Measurements from ENCODE around the gene AMBRA1. TPM values are rescaled to one million over a fixed set of nuclear protein-coding genes. Genes with fewer than 3 reads are reported as not detected.

The AMBRA1 gene
- total and polyA plus RNA-seq, 2 of the 8 experiments (the other 6 are each of a cell fraction or from before 2014, with no cell fraction given), result 14.2 to 37.4 TPM

DNA sequence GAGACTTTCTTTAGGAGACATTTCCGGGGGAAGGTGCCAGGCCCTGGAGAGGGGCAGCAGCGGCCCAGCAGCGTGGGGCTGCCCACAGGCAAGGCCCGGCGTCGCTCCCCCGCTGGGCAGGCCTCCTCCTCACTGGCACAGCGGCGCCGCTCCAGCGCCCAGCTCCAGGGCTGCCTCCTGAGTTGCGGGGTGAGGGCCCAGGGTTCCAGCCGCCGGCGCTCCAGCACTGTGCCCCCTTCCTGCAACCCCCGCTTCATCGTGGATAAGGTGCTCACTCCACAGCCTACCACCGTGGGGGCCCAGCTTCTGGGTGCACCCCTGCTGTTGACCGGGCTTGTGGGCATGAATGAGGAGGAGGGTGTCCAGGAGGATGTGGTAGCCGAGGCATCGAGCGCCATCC lies 227.6 kb downstream of the AMBRA1 start (continued):
- TF ChIP-seq RAD21 (IDR thresholded peaks at IDR 0.05 in 1 of 2, conservative IDR thresholded peaks at IDR 0.05 in 1 of 2; ENCODE audit: low read depth in 2 of 2, low read length in 2 of 2) (no peak), RFX5 (IDR thresholded peaks at IDR 0.05; ENCODE audit: borderline replicate concordance, low read depth, low read length) (no peak), NRF1 (IDR thresholded peaks at IDR 0.05; ENCODE audit: low read depth, low read length) (no peak), KDM4A (IDR thresholded peaks at IDR 0.05; ENCODE audit: low read depth, low read length, severe bottlenecking) (no peak), HDAC6 (IDR thresholded peaks at IDR 0.05; ENCODE audit: low read depth, low read length) (no peak)
- TF ChIP-seq, protein P1, sequence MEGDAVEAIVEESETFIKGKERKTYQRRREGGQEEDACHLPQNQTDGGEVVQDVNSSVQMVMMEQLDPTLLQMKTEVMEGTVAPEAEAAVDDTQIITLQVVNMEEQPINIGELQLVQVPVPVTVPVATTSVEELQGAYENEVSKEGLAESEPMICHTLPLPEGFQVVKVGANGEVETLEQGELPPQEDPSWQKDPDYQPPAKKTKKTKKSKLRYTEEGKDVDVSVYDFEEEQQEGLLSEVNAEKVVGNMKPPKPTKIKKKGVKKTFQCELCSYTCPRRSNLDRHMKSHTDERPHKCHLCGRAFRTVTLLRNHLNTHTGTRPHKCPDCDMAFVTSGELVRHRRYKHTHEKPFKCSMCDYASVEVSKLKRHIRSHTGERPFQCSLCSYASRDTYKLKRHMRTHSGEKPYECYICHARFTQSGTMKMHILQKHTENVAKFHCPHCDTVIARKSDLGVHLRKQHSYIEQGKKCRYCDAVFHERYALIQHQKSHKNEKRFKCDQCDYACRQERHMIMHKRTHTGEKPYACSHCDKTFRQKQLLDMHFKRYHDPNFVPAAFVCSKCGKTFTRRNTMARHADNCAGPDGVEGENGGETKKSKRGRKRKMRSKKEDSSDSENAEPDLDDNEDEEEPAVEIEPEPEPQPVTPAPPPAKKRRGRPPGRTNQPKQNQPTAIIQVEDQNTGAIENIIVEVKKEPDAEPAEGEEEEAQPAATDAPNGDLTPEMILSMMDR (IDR thresholded peaks at IDR 0.05; ENCODE audit: control extremely low read depth in 1 of 3, insufficient read depth in 1 of 3, low read depth in 1 of 3, low read length in 3 of 3), result no peak

Measured in H1 (cell line).